ENCODE results near the gene PDE7B.

Gene PDE7B

DNA sequence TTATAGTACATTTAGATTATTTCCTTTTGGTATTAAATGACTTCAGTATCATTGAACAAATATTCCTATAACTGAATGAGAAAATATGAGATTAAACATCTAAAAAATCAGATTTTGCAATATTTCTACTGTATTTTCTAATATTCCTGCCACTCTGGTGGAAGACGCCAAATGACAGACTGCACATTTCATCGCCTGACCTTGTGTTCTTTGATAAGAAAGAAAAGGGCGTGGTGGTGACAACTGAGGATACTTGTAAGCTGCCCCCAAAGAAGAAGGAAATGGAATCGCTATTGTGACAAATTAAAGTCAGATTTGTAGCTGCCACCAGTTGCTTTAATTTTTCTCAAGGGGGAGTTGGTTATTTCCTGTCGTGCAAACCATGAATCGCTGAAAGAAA, 267.3 kb downstream of the PDE7B start:
- H3K4me3 ChIP-seq (ENCODE audit: low read depth, low read length): no peak overlapping the region
- TF ChIP-seq, protein P1, sequence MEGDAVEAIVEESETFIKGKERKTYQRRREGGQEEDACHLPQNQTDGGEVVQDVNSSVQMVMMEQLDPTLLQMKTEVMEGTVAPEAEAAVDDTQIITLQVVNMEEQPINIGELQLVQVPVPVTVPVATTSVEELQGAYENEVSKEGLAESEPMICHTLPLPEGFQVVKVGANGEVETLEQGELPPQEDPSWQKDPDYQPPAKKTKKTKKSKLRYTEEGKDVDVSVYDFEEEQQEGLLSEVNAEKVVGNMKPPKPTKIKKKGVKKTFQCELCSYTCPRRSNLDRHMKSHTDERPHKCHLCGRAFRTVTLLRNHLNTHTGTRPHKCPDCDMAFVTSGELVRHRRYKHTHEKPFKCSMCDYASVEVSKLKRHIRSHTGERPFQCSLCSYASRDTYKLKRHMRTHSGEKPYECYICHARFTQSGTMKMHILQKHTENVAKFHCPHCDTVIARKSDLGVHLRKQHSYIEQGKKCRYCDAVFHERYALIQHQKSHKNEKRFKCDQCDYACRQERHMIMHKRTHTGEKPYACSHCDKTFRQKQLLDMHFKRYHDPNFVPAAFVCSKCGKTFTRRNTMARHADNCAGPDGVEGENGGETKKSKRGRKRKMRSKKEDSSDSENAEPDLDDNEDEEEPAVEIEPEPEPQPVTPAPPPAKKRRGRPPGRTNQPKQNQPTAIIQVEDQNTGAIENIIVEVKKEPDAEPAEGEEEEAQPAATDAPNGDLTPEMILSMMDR (IDR thresholded peaks at IDR 0.05; ENCODE audit: low read depth, low read length): no peak

DNA sequence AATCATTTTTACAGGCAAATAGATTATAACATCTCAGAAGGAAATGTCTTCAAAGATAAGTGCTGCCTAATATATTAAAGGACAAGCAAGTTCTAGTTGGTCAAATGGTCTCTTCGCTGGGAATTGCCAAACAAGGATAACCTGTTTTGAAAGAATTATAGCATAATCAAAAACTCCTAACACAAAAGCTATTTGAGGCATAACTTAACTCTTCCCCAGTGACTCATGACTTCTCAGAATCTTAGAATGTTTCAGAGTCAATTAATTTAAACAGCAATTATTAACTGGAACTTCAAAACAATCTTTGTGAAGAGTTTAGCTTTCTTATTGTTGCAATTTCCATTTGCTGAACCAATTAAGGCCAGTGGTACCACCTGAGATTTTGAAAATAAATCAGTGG, 272.0 kb downstream of the PDE7B start:
- TF ChIP-seq, protein P1 (IDR thresholded peaks at IDR 0.05; ENCODE audit: low read depth, low read length): no peak
- H3K4me3 ChIP-seq (ENCODE audit: low read depth, low read length): no peak overlapping the region

GRCh38 chr6:136125585-136125984, 274.1 kb downstream of the PDE7B start:
- H3K4me3 ChIP-seq (ENCODE audit: low read depth, low read length): no peak overlapping the region
- TF ChIP-seq, protein P1 (IDR thresholded peaks at IDR 0.05; ENCODE audit: low read depth, low read length): no peak

GRCh38 chr6:136127873-136128272, 276.4 kb downstream of the PDE7B start:
- no peak overlapping the region for H3K4me3 ChIP-seq (ENCODE audit: low read depth, low read length)
- TF ChIP-seq, protein P1 (IDR thresholded peaks at IDR 0.05; ENCODE audit: low read depth, low read length): no peak

- H3K4me3 ChIP-seq (ENCODE audit: low read depth, low read length): no peak overlapping the region
- TF ChIP-seq, protein P1 (IDR thresholded peaks at IDR 0.05; ENCODE audit: low read depth, low read length): no peak
Observed at GRCh38 chr6:136129365-136129764, 277.9 kb downstream of the PDE7B start.

- H3K4me3 ChIP-seq (ENCODE audit: low read depth, low read length): no peak overlapping the region
- TF ChIP-seq, protein P1 (IDR thresholded peaks at IDR 0.05; ENCODE audit: low read depth, low read length): no peak
Observed at GRCh38 chr6:136134268-136134667, 282.8 kb downstream of the PDE7B start.

- TF ChIP-seq, protein P1 (IDR thresholded peaks at IDR 0.05; ENCODE audit: low read depth, low read length): no peak
- no peak overlapping the region for H3K4me3 ChIP-seq (ENCODE audit: low read depth, low read length)
Observed at GRCh38 chr6:136134751-136135150, 283.2 kb downstream of the PDE7B start.
